ELF-1 (cell line): ENCODE results near the gene CASZ1.

Experiments used
- DNase-seq: peaks from one replicate; pipeline ENCODE4 v3.0.0-alpha.2; 2016; ENCODE audit warnings: low read depth, low spot score

The CASZ1 gene

GRCh38 chr1:10671090-10671489, 125.4 kb downstream of the CASZ1 start:
- no peak for DNase-seq

DNA sequence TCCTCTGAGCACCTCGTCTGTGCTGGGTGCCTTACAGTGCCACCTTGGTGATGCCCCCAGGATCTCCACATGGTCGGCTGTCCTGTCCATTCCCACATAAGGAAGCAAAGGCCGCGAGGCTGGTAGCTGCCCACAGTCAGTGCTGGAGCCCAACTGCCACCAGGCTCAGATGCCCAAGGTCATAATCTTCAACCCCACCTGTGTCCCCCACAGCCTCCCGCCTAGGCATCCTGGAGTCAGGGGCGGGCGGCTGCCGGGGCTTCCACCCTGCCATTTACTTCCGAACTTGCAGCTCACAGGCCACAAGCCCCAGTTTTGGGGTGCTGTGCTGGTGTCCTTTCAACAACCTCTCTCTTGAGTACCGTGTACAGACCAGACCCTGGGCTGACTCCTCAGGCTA, 126.3 kb downstream of the CASZ1 start:
- no peak for DNase-seq

DNA sequence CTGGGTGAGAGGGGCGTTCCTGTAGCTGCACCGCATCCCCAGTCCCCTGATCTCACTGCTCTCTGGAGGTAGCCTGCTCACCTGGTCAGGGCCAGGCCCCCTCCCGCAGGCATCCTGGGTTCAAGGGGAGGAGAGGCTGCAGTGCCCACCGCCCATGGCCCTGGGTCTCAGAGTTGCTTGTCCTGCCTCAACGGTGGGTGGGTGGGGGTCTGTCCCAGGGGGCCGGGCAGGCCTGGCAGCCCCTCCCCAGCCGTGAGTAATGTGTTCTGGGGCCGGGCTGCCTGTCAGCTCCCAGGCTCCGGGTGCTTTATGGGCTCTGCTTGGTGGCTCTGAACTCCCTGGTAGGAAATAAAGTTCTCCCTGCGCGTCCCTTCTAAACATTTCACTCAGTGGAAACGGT, 126.9 kb downstream of the CASZ1 start:
- no peak for DNase-seq

- DNase-seq, result peak; percentile 63
Observed at GRCh38 chr1:10667861-10668761, 128.3 kb downstream of the CASZ1 start.

GRCh38 chr1:10665930-10666850, 130.3 kb downstream of the CASZ1 start:
- DNase-seq, result no peak

GRCh38 chr1:10665226-10665625, 131.2 kb downstream of the CASZ1 start:
- DNase-seq, result no peak

GRCh38 chr1:10664251-10664650, 132.2 kb downstream of the CASZ1 start:
- DNase-seq, result no peak

DNA sequence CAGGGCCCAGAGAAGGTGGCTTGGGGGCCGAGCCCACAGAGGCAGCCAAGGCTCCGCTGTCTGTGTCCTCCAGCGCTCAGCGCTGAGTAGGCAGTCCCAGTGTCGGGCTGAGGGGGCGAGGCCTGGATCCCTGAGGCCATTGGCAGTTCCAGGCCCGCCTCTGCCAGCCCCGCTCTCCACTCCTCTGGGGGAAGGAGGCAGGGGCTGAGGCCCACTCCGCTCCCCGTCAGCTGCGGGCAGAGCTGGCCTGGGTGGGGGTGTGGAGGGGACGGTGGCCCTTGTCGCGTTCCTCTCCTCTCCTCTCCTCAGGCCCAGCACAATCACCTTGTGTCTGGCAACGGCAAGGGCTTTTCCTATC, 132.8 kb downstream of the CASZ1 start:
- peak; percentile 77 for DNase-seq

- DNase-seq, result no peak
Observed at GRCh38 chr1:10662824-10663677, 133.4 kb downstream of the CASZ1 start.

DNA sequence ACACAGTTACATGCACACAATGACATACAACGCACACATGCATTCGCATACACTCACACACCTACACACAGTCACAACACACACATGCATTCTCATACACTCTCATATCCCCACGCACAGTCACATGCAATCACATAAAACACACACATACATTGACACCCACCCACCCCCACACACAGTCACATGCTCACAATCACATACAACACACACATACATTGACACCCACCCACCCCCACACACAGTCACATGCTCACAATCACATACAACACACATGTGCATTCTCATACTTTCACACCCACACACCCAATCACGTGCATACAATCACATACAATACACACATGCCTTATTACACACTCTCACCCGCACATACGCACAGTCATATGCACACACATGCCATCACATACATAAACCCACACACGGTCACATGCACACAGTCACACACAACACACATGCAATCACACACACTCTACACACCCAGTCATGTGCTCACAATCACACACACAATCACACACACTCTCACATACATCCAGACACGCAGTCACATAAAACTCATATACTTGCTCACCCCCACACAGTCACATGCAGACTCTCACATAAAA, 134.3 kb downstream of the CASZ1 start:
- DNase-seq, result no peak

GRCh38 chr1:10661453-10661852, 135.0 kb downstream of the CASZ1 start:
- DNase-seq, result no peak

GRCh38 chr1:10659646-10660540, 136.6 kb downstream of the CASZ1 start:
- no peak for DNase-seq

GRCh38 chr1:10659218-10659617, 137.2 kb downstream of the CASZ1 start:
- no peak for DNase-seq

- DNase-seq, result no peak
Observed at GRCh38 chr1:10658396-10659066, 137.9 kb downstream of the CASZ1 start.

GRCh38 chr1:10657088-10657847, 139.2 kb downstream of the CASZ1 start:
- DNase-seq, result no peak

- DNase-seq, result no peak
Observed at GRCh38 chr1:10656431-10656830, 140.0 kb downstream of the CASZ1 start.

DNA sequence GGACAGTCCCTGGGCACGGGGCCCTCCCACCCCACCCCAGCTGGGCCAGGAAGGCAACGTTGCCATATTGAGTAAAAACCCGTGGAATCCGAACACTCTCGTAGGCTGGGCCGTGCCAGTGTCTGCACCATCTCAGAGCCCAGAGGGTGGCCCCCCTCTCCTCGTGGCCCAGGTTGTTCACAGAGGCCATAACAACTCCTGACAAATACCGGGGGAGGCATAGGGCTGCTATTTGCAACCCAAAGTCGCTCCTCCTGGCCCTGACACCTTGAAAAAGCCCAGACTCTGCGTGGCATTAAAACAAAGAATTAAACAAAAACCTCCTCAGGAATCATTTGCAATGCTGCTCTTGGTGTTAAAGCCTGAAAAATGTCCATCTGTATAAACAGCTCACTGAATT, 141.4 kb downstream of the CASZ1 start:
- no peak for DNase-seq

DNA sequence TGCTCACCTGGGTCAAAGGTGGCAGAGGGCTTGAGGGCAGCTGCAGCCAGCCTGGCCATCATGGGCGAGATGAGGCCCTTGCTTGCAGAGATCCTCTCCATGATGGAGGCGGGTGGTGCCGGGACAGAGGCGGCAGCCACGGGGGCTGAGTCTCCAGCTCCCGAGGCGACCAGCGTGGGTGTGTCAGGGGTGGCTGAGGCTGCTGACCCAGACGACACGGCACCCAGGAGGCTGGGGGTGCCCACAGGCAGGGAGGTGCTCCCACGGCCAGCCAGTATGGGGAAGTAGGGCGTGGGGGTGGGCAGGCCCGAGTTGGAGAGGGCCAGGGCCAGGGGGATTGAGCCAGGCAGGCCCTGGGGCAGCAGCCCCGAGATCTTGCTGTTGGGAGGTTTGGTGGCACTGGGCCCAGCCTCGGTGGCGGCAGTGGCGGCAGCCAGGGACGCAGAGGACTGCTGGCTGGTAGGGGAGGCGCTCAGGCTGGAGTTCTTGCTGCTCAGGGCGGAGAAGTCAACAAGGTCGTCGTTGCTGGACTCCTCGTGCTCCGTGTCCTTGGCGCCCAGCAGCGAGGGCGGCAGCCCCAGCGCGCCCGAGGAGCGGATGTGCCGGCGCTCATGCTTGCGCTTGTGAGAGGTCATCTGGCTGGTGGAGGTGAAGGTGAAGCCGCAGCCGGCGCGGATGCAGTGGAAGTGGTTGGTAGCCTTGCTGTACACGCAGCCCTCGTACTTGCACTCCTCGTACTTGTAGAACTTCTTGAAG, 142.9 kb downstream of the CASZ1 start:
- DNase-seq, result no peak
